HepG2 (cell line): ENCODE data around the gene KIAA0825. TPM values are rescaled to one million over a fixed set of nuclear protein-coding genes. Genes with fewer than 3 reads are reported as not detected.
"Not testable (repeated sequence)": the region's sequence is repeated elsewhere in the genome, so short reads cannot be mapped to it uniquely, and the experiment has no call there.

ENCODE experiments used
- ATAC-seq: fragments of 200-7000 bp; cut with Tn5 transposase; 3 replicates; pipeline ENCODE4 v1.9.1; 2020; ENCODE audit warnings: mild to moderate bottlenecking, moderate library complexity
- BruUV-seq: library from RNA; stranded (reverse); fragments of 400-500 nt; replicated peaks from 2 replicates; lab custom pipeline; 2021; lab: Mats Ljungman, UMichigan
- CTCF ChIA-PET: fragments of 300-600 bp; formaldehyde crosslinking; extraction: SDS; loops from one replicate; lab custom pipeline; 2021; ENCODE audit warnings: low total read pairs, inconsistent platforms, low intra/inter-chr PET ratio; lab: Yijun Ruan, JAX
- POLR2A ChIA-PET: fragments of 350-600 bp; sonication (Branson Sonifier 250); formaldehyde crosslinking; loops from one replicate; lab custom pipeline; 2020; ENCODE audit warnings: antibody characterized with exemption, inconsistent platforms; lab: Yijun Ruan, JAX
- DNase-seq: peaks from one replicate; pipeline ENCODE4 v3.0.0-alpha.2; 2015; ENCODE audit warnings: low spot score
- FAIRE-seq: peaks from 3 replicates; lab custom pipeline; 2011; peaks lifted over from hg19 to GRCh38; lab: Jason Lieb, UNC
- H2AFZ ChIP-seq: one replicate; pipeline ENCODE4 v1.6.1; 2011; ENCODE audit warnings: low read length, inconsistent platforms
- H3K27ac ChIP-seq: fragments of 300-600 bp; 3 replicates; pipeline ENCODE4 v1.8.0; 2011; ENCODE audit warnings: mixed run types, mild to moderate bottlenecking, mixed read lengths, low read length, inconsistent platforms; ENCODE audit not compliant: insufficient read depth; ENCODE audit errors: extremely low read length
- H3K27me3 ChIP-seq, 2 experiments: fragments of 200-600 bp in 1 of 2; 2 replicates in 1 of 2; 3 replicates in 1 of 2; pipeline versions ENCODE4 v1.6.0 to v1.8.0; 2011; ENCODE audit warnings: low read length in 2 of 2, mild to moderate bottlenecking in 2 of 2, moderate library complexity in 2 of 2, inconsistent platforms in 1 of 2; ENCODE audit not compliant: insufficient read depth in 2 of 2, control insufficient read depth in 1 of 2
- H3K36me3 ChIP-seq, 2 experiments: fragments of 200-600 bp in 1 of 2; replicated peaks in 1 of 2; 2 replicates in 1 of 2; 3 replicates in 1 of 2; pipeline versions ENCODE4 v1.5.1 to v1.8.0; 2011; ENCODE audit warnings: low read length in 2 of 2, inconsistent platforms in 1 of 2; ENCODE audit not compliant: insufficient read depth in 2 of 2, control insufficient read depth in 1 of 2
- H3K4me1 ChIP-seq: 2 replicates; pipeline ENCODE4 v1.5.1; 2012; ENCODE audit warnings: low read length, inconsistent platforms; ENCODE audit not compliant: insufficient read depth
- H3K4me2 ChIP-seq: 2 replicates; pipeline ENCODE4 v1.6.0; 2011; ENCODE audit warnings: low read depth, low read length, inconsistent platforms
- H3K4me3 ChIP-seq, 3 experiments: fragments of 200-600 bp in 1 of 3; sonication (generic), shearing (Covaris generic) in 1 of 3; replicated peaks in 1 of 3; 2 replicates each; pipeline ENCODE4 v1.5.1; 2011 to 2016; ENCODE audit warnings: low read length in 3 of 3, inconsistent platforms in 2 of 3, low read depth in 2 of 3, mild to moderate bottlenecking in 2 of 3, control low read depth in 1 of 3, mixed read lengths in 1 of 3; ENCODE audit not compliant: insufficient read depth in 1 of 3
- H3K79me2 ChIP-seq: one replicate; pipeline ENCODE4 v1.6.1; 2011; ENCODE audit warnings: low read length, inconsistent platforms; ENCODE audit not compliant: insufficient read depth
- H3K9ac ChIP-seq: 2 replicates; pipeline ENCODE4 v1.6.0; 2011; ENCODE audit warnings: mild to moderate bottlenecking, low read depth, low read length, inconsistent platforms; ENCODE audit not compliant: insufficient read depth
- H3K9me3 ChIP-seq: 2 replicates; pipeline ENCODE4 v1.5.1; 2012; ENCODE audit warnings: mild to moderate bottlenecking, low read length
- H4K20me1 ChIP-seq: 2 replicates; pipeline ENCODE4 v1.6.0; 2011; ENCODE audit warnings: inconsistent platforms, mild to moderate bottlenecking, low read length, moderate library complexity; ENCODE audit not compliant: insufficient read depth
- BCL3 ChIP-seq: sonication (generic); formaldehyde crosslinking; IDR thresholded peaks from 2 replicates; pipeline ENCODE4 v1.5.1; 2020; ENCODE audit warnings: mild to moderate bottlenecking, missing genetic modification reagents, moderate library complexity
- FOXK2 ChIP-seq: fragments of 450-650 bp; IDR thresholded peaks from 2 replicates; pipeline ENCODE4 v1.6.1; 2016
- MAFK ChIP-seq, 2 experiments: IDR thresholded peaks in 1 of 2; conservative IDR thresholded peaks in 1 of 2; 2 replicates each; pipeline ENCODE4 v1.6.1; 2011; ENCODE audit warnings: improper control_type of control experiment in 2 of 2, low read length in 2 of 2
- PTBP1 ChIP-seq: fragments of 200-400 bp; formaldehyde crosslinking; IDR thresholded peaks from 2 replicates; pipeline ENCODE4 v1.6.1; 2018; ENCODE audit warnings: low read length, low read depth; ENCODE audit not compliant: poor library complexity, severe bottlenecking
- SP5 ChIP-seq: IDR thresholded peaks from 2 replicates; pipeline ENCODE4 v1.6.1; 2016; ENCODE audit warnings: low read depth, borderline replicate concordance
- TFDP2 ChIP-seq: sonication (generic); formaldehyde crosslinking; IDR thresholded peaks from 2 replicates; pipeline ENCODE4 v1.4.0; 2020; ENCODE audit warnings: missing genetic modification reagents
- TRIM24 ChIP-seq: sonication (generic); formaldehyde crosslinking; IDR thresholded peaks from 2 replicates; pipeline ENCODE4 v1.8.0; 2022; ENCODE audit warnings: mild to moderate bottlenecking, missing genetic modification reagents
- ZNF431 ChIP-seq: sonication (generic); formaldehyde crosslinking; IDR thresholded peaks from 2 replicates; pipeline ENCODE4 v1.9.0; 2022; ENCODE audit warnings: missing genetic modification reagents, low read depth, mild to moderate bottlenecking, borderline replicate concordance
- WGBS: methylation state at CpG from one replicate; pipeline ENCODE4 v1.1.6; 2017; ENCODE audit warnings: low lambda C conversion rate; 5-methylcytosine and 5-hydroxymethylcytosine counted together
- in situ Hi-C: cut with HindIII; loops from 2 replicates; pipeline ENCODE4 v1.10.0; 2017; ENCODE audit warnings: low pct_unique_long_range_greater_than_20kb; ENCODE audit not compliant: extremely low pct_ligation_motif_present
- intact Hi-C: fragments of 100-400 bp; cut with micrococcal nuclease; formaldehyde crosslinking; loops from one replicate; pipeline ENCODE4 v1.10.0; 2022; ENCODE audit not compliant: unreplicated experiment
- polyA plus RNA-seq, 8 experiments: library from polyadenylated mRNA; depleted of rRNA in 3 of 8; stranded (reverse) in 7 of 8; unstranded in 1 of 8; fragments of >200 nt; fragmentation: Illumina TruSeq in 4 of 8; extraction: Trizol in 4 of 8; gene quantifications; 2 replicates each; pipeline versions ENCODE4 v1.2.1 to v1.2.3, GENCODE V29; 2011 to 2016; ENCODE audit warnings: low read depth in 4 of 8, missing spikeins in 1 of 8, mixed read lengths in 1 of 8; ENCODE audit not compliant: insufficient read depth in 1 of 8
- total RNA-seq, 5 experiments: library from RNA; depleted of rRNA; stranded (reverse); fragments of >200 nt; fragmentation: Illumina TruSeq; extraction: Trizol; gene quantifications; 2 replicates each; pipeline ENCODE4 v1.2.3, GENCODE V29; 2016; ENCODE audit warnings: low read depth in 1 of 5
- TF ChIP-seq, protein P1 (sequence below): sonication (generic); formaldehyde crosslinking; IDR thresholded peaks from 2 replicates; pipeline ENCODE4 v1.5.0; 2020; ENCODE audit warnings: missing genetic modification reagents

The KIAA0825 gene
- total and polyA plus RNA-seq, 2 of the 13 experiments (the other 11 are each of a cell fraction or from before 2014, with no cell fraction given), result 0.05 to 0.51 TPM

GRCh38 chr5:94171070-94171469 is 447.3 kb downstream of the KIAA0825 start:
- H3K9me3 ChIP-seq, H2AFZ ChIP-seq, in situ Hi-C loops, FAIRE-seq, H3K27me3 ChIP-seq, H4K20me1 ChIP-seq, H3K4me2 ChIP-seq, H3K4me3 ChIP-seq, POLR2A ChIA-PET, BruUV-seq, CTCF ChIA-PET, intact Hi-C loops, H3K79me2 ChIP-seq, DNase-seq, ATAC-seq, H3K4me1 ChIP-seq, H3K9ac ChIP-seq, H3K36me3 ChIP-seq, H3K27ac ChIP-seq: not testable (repeated sequence)
- TF ChIP-seq ZNF431 (CRISPR knock-in tag), result 0 out of 2 replicates have a peak, but pooled peaks have one; percentile 38
- 40% methylated on average over 3 of the region's 3 CpGs for WGBS

DNA sequence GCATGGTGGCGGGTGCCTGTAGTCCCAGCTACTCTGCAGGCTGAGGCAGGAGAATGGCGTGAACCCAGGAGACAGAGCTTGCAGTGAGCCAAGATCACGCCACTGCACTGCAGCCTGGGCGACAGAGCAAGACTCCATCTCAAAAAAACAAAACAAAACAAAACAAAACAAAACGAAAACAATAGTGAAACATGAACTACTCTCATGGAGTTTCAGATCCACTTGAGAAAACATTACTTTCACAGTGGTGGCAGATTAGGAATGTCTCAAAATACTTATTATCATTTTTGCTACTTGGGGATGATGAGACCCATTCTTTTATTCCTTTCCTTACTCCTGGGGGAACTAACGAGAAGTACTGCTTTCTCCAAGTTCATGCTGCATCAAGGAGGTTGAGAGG is 448.2 kb downstream of the KIAA0825 start:
- not testable (repeated sequence) for BruUV-seq

DNA sequence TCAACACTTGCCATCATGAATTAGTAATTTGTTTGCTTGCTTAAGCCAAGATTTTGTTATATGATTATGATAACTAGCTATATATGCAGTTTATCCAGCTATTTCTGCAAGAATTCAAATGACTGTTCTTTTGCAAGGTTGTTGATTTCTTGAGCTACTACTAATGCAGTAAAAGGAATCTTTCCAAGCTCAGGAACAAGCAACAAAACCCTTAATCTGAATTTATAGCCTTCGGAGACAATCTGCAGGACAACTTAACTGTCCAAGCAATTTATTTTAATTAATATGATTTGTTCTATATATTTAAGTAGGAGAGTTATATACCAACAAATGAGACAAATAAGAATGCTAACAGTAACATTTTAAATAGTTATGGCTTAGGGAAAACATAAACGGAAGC is 450.3 kb downstream of the KIAA0825 start:
- Histone ChIP-seq H3K27ac (no peak overlapping the region), H3K27me3 (no peaks in the 10 kb centered on the region), H3K4me1 (no peaks in the 10 kb centered on the region), H2AFZ (no peak overlapping the region), H3K79me2 (no peaks in the 10 kb centered on the region), H4K20me1 (no peaks in the 10 kb centered on the region), H3K4me2 (no peak overlapping the region), H3K9ac (no peak overlapping the region), H3K36me3 (no peaks in the 10 kb centered on the region), H3K4me3 (no peak overlapping the region), H3K9me3 (no peaks in the 10 kb centered on the region)
- no peak for DNase-seq
- CTCF ChIA-PET, result no interaction called here
- intact Hi-C loops, result no loop called here
- 22% methylated on average over 2 of the region's 2 CpGs for WGBS
- in situ Hi-C loops, result no loop called here
- no TSS peak for BruUV-seq
- no peak for FAIRE-seq
- POLR2A ChIA-PET, result no interaction called here
- no peak for ATAC-seq
- TF ChIP-seq, protein P1, sequence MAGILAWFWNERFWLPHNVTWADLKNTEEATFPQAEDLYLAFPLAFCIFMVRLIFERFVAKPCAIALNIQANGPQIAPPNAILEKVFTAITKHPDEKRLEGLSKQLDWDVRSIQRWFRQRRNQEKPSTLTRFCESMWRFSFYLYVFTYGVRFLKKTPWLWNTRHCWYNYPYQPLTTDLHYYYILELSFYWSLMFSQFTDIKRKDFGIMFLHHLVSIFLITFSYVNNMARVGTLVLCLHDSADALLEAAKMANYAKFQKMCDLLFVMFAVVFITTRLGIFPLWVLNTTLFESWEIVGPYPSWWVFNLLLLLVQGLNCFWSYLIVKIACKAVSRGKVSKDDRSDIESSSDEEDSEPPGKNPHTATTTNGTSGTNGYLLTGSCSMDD (CRISPR knock-in tag), result no peak
- TF ChIP-seq TFDP2, result no peak
- no peak for TF ChIP-seq SP5 (CRISPR knock-in tag)
- TF ChIP-seq TRIM24 (CRISPR knock-in tag), result no peak
- TF ChIP-seq MAFK (conservative IDR thresholded peaks at IDR 0.05 in 1 of 2, IDR thresholded peaks at IDR 0.05 in 1 of 2; ENCODE audit: low read length in 2 of 2), result no peak
- TF ChIP-seq FOXK2, result no peak
- no peak for TF ChIP-seq PTBP1
- TF ChIP-seq BCL3, result no peak

More for the DNA sequence above, 448.2 kb downstream of the KIAA0825 start:
- H3K79me2 ChIP-seq, H3K4me2 ChIP-seq, H3K9me3 ChIP-seq, H3K27me3 ChIP-seq, H4K20me1 ChIP-seq, H3K36me3 ChIP-seq, H3K4me1 ChIP-seq, H3K9ac ChIP-seq, H2AFZ ChIP-seq, POLR2A ChIA-PET, H3K27ac ChIP-seq, H3K4me3 ChIP-seq, in situ Hi-C loops, intact Hi-C loops, CTCF ChIA-PET, DNase-seq, FAIRE-seq, ATAC-seq: not testable (repeated sequence)
- 28% methylated on average over 6 of the region's 6 CpGs for WGBS
